ENCODE results near the gene PTOV1. TPM values are rescaled to one million over a fixed set of nuclear protein-coding genes. Genes with fewer than 3 reads are reported as not detected.

Gene PTOV1
- total and polyA plus RNA-seq, 2 of the 4 experiments (the other 2 are of a cell fraction) = 34.4 to 107 TPM

DNA sequence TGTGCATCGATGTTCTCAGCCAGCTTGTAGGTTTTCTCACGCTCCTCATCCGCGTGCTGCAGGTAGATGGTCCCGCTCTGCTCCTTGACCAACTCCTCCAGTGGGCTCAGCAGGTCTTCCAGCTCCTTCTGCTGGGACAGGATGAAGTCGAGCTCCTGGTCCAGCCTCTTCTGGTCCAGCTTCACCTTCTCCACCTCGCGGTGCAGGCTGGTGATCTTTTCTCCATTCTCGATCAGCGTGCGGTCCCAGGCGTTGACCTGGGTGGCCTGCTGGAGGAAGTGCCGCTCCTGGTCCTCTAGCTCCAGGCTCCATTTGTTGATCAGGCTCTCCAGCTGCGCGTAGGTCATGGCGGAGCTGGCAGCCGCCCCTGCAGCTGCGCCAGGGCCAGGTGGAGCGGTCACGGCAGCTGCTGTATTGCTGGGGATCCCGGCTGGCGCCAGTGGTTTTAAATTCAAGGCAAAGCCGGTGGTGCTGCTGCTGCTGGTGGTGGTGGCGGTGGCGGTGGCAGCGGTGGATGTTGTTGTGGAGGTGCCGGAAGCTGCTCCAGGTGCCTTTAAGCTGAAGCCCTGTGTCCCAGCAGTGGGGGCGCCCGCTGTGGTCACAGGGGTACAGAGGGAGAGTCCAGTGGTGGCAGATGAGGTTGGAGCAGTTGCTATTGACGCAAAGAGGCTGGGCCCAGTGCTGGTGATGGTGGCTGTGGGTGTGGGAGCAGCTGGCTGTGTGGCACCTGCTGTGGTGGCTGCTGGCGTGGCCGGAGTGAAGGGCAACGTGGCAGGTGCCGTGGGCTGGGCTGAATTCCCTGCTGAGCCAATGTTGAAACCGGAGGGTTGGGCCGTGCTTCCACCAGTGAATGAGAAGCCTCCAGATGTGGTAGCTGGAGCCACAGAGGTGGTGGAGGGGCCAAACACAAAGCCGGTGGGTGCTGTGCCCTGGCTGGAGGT lies 57.8 kb downstream of the PTOV1 start (continued):
- no peak for TF ChIP-seq SMC3 (IDR thresholded peaks at IDR 0.05; ENCODE audit: low read depth, low read length)

DNA sequence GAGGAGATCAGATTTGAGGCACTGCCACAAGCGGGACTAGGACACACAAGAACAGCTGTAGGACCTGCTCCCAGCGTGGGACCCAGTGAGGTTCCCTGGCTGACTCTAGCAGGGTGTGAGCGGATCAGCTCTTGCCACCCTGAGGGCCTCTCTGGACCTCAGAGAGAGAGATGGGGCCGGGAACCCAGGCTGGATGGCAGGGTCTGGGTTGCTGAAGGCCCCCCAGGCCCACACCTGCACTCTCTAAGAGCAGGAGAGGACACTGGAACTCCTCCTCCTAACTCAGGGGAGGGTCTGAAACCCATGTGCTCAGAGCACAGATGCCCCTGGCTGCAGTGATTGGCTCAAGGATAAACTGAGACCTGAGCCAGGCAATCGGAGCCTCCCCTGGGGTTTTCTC lies 59.2 kb downstream of the PTOV1 start:
- Histone ChIP-seq H2BK5ac (ENCODE audit: low read depth, low read length, poor library complexity, severe bottlenecking) (no peak overlapping the region), H3K4me2 (ENCODE audit: low read depth, low read length) (no peak overlapping the region), H3K4ac (ENCODE audit: low read depth, low read length) (no peak overlapping the region), H2BK15ac (ENCODE audit: low read depth, low read length) (no peak overlapping the region), H2BK120ac (ENCODE audit: low read depth, low read length) (no peak overlapping the region), H3K27me3 (ENCODE audit: control insufficient read depth, insufficient read depth, low read length) (no peaks in the 10 kb centered on the region), H3K36me3 (ENCODE audit: control insufficient read depth, insufficient read depth, low read length) (peaks cover 59% of the 10 kb centered on the region), H3K4me3 (ENCODE audit: insufficient read depth, low read depth, low read length) (no peak overlapping the region), H4K91ac (ENCODE audit: insufficient read depth, low read depth, low read length) (no peak overlapping the region), H4K8ac (ENCODE audit: low read depth in 2 of 2, low read length in 2 of 2) (no peak overlapping the region), H2AK9ac (replicated peaks; ENCODE audit: low read depth, low read length, poor library complexity) (no peak overlapping the region), H3K14ac (replicated peaks; ENCODE audit: low read depth, low read length) (no peak overlapping the region), H3K4me1 (ENCODE audit: control insufficient read depth, insufficient read depth, low read length) (peaks cover 3% of the 10 kb centered on the region), H4K5ac (ENCODE audit: low read depth, low read length) (no peak overlapping the region), H2AK5ac (ENCODE audit: low read depth, low read length) (no peak overlapping the region), H3K56ac (ENCODE audit: extremely low read depth, insufficient read depth, low read length) (no peak overlapping the region), H3K27ac (ENCODE audit: insufficient read depth, low read length) (no peak overlapping the region), H2AFZ (replicated peaks; ENCODE audit: low read length, poor library complexity) (no peak overlapping the region), H4K20me1 (ENCODE audit: insufficient read depth, low read length) (peaks cover 30% of the 10 kb centered on the region), H3K18ac (ENCODE audit: low read depth, low read length) (no peak overlapping the region), H3K79me1 (ENCODE audit: low read depth in 1 of 2, low read length in 2 of 2) (peaks cover 10 to 76% of the 10 kb centered on the region in 2 experiments), H3K9ac (ENCODE audit: low read depth, low read length) (no peak overlapping the region), H3K9me3 (ENCODE audit: control insufficient read depth, insufficient read depth, low read length) (no peaks in the 10 kb centered on the region), H3K23ac (ENCODE audit: low read depth, low read length) (no peak overlapping the region), H2BK20ac (ENCODE audit: low read depth, low read length) (no peak overlapping the region), H3K9me1 (ENCODE audit: insufficient read depth, low read length) (peaks cover 11% of the 10 kb centered on the region; the same call in 1 of the 2 replicates)
- intact Hi-C loops (cut with micrococcal nuclease) = no loop called here
- BruUV-seq (replicated peaks) = no TSS peak
- in situ Hi-C loops (cut with MboI; ENCODE audit: low sequenced_read_pairs) = no loop called here
- no peak for ATAC-seq (ENCODE audit: low read depth)
- ChIA-PET CTCF (no interaction called here), POLR2A (ENCODE audit: unreplicated experiment) (no interaction called here)
- WGBS, 2 experiments (ENCODE audit: extremely low coverage in 2 of 2, insufficient read length in 1 of 2) = 83% methylated on average over 3 of the region's 5 CpGs; no CpG with 5 or more reads in 1 of the 2 experiments
- DNase-seq = no peak
- TF ChIP-seq MAFK (IDR thresholded peaks at IDR 0.05; ENCODE audit: low read depth, low read length) (no peak), SMC3 (IDR thresholded peaks at IDR 0.05; ENCODE audit: low read depth, low read length) (no peak), NFE2L2 (IDR thresholded peaks at IDR 0.05; ENCODE audit: low read depth, low read length) (no peak), RAD21 (IDR thresholded peaks at IDR 0.05; ENCODE audit: low read length) (no peak), RCOR1 (IDR thresholded peaks at IDR 0.05; ENCODE audit: insufficient replicate concordance, low read length) (no peak), FOS (IDR thresholded peaks at IDR 0.05; ENCODE audit: low read depth, low read length) (no peak), CEBPB (IDR thresholded peaks at IDR 0.05; ENCODE audit: low read depth, low read length) (no peak), ELK1 (IDR thresholded peaks at IDR 0.05; ENCODE audit: borderline replicate concordance, low read depth, low read length) (no peak)
- dilution Hi-C loops (cut with HindIII; ENCODE audit: low sequenced_read_pairs, unreplicated experiment) = no loop called here
